Measurements from ENCODE around the gene SLC12A3.
A peak's percentile ranks its signal among the peaks of the same experiment; 100 is the strongest.
"Not testable (repeated sequence)": the region's sequence is repeated elsewhere in the genome, so short reads cannot be mapped to it uniquely, and the experiment has no call there.

Gene SLC12A3

GRCh38 chr16:56929639-56930038, 64.6 kb downstream of the SLC12A3 start:
- DNase-seq = no peak

DNA sequence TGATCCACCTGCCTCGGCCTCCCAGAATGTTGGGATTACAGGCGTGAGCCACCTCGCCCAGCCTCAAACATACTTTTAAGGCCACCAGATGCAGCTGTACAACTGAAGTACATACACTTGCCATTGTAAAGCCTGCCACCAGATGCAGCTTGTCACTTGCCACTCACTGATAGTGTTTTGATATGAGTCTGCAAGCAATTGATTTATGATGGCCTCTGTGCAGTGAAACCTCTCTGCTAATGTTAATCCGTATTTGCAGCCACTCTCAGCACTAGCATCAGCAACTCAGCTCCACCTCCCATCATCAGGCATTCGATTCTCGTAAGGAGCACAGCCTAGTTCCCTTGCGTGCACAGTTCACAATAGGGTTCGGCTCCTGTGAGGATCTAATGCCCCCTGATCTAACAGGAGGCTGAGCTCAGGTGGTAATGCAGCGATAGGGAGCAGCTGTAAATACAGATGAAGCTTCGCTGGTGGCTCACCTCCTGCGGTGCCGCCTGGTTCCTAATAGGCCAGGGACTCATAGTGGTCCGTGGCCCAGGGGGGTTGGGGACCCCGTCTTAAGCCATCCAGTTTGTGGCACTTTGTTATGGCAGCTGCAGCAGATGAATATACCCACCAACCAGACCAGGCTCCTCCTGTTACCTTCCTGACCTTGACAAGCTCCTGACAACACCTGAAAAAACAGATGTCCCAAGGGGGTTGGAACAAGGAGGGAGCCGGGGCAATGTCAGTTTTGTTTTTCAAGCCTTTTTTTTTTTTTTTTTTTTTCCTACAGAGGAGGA, 65.7 kb downstream of the SLC12A3 start:
- no peak for DNase-seq

DNA sequence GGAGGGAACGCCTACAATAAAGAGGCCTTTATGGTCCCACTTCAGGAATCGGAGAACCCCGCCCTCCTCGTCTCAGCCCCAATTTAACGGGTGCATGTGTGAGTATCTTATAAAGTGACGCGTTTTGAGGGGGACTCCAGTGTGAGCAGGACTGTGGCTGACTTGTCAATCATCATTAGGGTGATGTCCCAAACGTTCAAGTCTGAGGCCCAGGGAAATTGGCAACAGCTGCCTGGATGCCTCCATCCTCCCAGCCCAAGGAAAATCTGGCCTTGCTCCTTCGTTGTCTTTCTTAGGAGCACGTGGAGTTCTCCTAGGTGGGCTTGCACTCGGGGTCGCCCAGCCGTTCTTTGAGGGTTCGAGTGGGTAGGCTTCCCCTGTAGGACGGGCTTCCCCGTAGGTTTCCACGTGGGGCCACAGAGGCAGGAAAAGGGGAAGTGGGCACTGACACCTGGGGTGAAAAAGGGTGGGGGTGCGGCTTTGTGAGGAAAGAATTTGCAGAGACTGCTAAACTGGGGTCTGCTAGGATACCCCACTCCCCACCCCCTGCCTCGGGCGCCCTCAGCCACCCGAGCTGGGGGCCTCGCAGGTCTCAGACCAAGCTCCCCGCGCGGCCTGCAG, 66.4 kb downstream of the SLC12A3 start:
- no peak for DNase-seq

DNA sequence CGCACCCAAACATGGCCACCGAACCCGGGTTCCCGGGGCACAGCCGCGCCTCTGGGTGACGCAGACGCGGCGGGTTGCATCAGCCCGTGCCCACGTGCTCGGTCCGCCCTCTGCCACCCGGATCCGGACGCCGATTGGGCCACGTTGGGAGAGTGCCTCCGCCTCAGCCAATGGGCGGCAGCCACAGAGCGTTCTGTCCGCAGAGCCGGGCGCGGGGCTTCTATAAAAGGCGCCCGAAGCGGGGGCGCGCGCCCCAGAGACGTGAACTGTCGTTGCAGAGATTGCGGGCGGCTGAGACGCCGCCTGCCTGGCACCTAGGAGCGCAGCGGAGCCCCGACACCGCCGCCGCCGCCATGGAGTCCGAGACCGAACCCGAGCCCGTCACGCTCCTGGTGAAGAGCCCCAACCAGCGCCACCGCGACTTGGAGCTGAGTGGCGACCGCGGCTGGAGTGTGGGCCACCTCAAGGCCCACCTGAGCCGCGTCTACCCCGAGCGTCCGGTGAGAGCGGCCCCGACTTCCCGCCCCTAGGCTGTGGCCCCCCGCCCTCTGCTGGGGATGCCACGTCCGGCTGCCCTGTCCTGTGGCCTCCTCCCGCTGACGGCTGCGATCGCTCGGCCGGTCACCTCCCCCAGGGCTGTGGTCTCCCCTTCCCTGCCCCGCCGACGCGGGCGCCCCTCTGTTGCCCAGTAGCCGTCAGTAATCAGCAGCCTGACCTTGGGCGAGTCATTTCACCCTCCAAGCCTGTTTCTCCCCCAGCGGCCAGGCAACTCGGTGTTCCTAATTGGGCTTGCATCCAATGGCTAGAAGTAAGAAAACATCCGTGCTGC, 67.1 kb downstream of the SLC12A3 start, which contains the start of gene HERPUD1:
Gene HERPUD1, plus strand, starts transcription at position 251 of the 829 bp plus-strand sequence. Its CDS starts 103 bp downstream, at position 354.
- peak; percentile 95 for DNase-seq

- DNase-seq = no peak
These were observed 68.0 kb downstream of the SLC12A3 start for GRCh38 chr16:56932721-56933619.

DNA sequence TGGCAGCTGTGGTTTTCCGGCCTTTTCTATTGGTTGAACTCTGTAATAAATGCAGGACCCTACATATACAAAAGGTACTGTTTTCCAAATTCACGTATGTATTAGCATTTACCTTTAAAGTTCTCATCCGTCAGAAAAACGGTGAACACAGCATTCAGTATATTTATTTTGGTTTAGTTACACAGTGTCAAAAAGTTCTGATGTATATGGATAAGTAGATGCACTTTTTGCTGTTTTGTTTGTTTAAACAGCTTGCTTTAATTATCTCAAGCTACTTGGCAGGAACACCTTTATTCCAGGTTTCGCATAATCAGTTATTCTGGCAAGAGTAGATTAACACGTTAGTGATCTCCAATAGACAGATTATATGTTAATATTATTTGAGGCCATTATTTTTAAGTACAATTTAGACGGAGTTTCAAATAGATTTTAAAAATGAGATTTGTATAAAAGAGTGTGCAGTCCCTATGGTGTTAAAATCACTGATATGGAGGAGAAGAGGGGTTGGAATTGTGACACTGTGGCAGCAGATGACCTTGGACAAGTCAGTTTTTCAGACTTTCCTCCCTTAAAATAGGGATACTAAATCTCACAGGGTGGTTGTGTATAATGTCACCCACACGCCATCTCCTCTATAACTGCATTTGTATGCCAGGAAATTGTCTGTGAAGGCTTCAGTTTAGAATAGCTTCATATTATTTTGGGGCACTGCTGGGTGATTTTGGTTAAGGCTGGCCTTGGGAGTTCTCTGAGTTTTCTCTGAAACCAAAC, 69.0 kb downstream of the SLC12A3 start:
- DNase-seq = no peak

GRCh38 chr16:56934599-56935145, 69.7 kb downstream of the SLC12A3 start:
- not testable (repeated sequence) for DNase-seq

- DNase-seq = no peak
These were observed 70.2 kb downstream of the SLC12A3 start for GRCh38 chr16:56935201-56935600.

DNA sequence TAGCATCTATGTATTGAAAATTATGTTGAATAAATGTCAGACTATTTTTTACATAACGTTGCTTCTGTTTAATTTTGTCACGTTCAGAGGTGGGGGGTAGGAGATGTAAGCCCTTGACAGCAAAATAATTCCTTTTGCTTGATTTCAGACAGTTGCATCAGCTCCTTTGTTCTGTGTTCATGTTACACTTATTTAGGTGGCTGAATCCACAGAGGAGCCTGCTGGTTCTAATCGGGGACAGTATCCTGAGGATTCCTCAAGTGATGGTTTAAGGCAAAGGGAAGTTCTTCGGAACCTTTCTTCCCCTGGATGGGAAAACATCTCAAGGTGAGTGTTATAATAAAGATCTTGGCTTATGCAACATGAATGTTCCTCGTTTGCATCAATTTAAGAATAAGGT, 71.5 kb downstream of the SLC12A3 start:
- no peak for DNase-seq

- no peak for DNase-seq
These were observed 71.9 kb downstream of the SLC12A3 start for GRCh38 chr16:56936950-56937349.

- DNase-seq = no peak
These were observed 73.9 kb downstream of the SLC12A3 start for GRCh38 chr16:56938664-56939513.

DNA sequence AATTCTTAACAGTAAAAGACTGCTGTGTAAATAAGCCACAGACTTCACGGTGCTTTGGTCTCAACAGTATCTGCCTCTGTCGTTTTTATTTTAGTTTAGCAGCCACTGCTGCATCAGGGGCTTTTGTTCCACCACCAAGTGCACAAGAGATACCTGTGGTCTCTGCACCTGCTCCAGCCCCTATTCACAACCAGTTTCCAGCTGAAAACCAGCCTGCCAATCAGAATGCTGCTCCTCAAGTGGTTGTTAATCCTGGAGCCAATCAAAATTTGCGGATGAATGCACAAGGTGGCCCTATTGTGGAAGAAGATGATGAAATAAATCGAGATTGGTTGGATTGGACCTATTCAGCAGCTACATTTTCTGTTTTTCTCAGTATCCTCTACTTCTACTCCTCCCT, 74.8 kb downstream of the SLC12A3 start:
- no peak for DNase-seq

DNA sequence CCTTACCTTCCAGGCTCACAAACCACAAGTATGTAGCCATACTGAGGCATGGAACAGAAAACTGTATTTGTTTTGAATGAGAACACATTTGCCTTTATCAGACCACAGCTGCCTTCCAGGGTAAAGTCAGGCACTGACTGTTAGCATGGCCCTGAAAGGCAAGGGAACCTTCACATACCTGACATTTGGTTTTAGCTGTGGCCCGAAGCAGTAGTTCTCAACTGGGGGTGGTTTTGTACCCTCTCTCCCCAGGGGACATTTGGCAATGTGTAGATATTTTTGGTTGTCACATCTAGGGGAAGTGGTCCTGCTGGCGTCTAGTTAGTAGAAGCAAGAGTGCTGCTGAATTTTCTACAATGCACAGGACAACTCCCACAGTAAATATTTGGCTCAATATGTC, 76.1 kb downstream of the SLC12A3 start:
- DNase-seq = no peak

DNA sequence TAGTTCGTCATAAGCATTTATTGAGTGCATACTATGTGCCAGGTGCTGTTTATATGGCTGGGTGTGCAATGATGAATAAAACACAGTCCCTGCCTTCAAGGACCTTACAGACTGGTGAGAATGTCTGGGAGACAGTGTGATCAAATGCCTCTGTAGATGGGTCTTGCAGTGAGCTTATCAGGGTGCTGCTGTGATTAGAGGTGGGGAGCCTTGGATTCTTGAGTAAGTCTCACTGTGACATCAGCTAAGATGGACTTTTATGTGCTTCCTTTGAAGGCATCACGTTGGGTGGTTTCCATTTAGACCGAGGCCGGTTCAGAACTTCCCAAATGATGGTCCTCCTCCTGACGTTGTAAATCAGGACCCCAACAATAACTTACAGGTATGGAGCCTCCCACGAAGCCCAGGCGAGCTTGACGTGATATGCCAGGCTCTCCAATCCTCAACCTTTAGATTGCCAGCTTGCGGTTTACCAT, 76.9 kb downstream of the SLC12A3 start:
- DNase-seq = no peak

- DNase-seq = no peak
These were observed 78.9 kb downstream of the SLC12A3 start for GRCh38 chr16:56943761-56944375.

DNA sequence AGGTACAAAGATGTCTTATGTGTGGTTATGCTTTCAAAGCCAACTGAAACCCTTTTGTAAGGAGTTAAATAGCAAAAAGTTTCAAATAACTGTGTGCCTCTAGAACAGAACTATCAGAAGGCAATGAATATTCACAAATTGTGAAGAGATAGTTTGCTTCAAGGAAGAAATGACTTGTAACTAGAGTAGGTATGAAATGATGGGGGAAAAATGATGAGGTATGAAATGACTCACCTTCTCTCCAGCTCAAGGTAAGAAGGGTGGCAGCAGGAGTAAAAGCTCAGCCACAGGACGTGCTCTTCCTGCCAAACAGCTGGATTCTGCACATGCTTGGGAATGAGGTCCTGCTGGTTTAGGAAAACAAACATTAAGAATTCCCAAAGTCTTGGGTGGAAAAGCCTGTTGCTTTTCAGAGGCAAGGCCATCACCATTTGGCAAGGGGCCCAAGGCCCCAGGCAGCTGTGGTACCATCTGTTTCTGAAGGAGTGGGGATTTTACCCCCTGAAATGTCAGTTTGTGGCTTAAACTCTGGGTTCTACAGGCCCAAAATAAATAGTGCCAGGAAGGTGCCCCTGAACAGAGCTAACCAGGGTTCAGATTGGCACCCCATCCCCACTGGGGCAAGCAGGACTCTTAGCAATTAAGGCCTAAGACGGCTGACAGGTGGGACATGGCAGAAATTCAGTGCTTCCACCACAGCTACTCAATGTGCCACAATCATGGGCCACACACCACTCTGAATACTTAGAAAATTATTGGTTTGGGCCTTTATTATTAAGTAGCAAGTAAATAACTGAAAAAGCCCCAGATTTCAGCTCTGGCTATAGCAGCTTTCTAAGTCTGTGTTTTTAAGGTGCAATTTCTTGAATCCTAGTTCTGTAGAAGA, 80.2 kb downstream of the SLC12A3 start:
- DNase-seq = no peak

DNA sequence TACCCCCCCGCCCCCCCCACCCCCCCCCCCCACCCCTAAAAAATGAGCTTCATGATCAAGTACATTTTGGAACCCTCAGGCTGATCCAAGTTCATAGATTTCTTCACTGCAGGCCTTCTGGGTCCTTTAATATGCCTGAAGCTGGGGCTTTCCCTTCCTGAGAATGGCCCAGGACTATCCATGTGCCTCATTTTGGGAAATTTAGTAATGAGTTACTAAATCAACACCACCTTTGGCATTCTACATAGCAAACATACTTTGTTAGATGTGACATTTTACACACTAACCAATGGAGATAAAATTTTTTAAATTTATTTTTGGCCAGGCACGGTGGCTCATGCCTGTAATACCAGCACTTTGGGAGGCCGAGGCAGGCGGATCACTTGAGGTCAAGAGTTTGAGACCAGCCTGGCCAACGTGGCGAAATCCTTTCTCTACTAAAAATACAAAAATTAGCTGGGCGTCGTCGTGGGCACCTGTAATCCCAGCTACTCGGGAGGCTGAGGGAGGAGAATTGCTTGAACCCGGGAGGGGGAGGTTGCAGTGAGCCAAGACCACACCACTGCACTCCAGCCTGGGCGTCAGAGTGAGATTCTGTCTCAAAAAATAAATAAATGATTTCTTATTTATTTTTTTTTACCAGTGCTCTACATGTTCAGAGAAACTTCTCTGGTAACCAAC, 81.0 kb downstream of the SLC12A3 start:
- no peak for DNase-seq

Measured in KG1 (cell line).